Bronchial epithelial cell (primary cell): Measurements from ENCODE around the gene AQP3. TPM values are rescaled to one million over a fixed set of nuclear protein-coding genes. Genes with fewer than 3 reads are reported as not detected.

Experiments used
- DNase-seq: peaks from one replicate; pipeline ENCODE4 v3.0.0-alpha.2; 2010; ENCODE audit warnings: low read depth
- FAIRE-seq: peaks from 2 replicates; lab custom pipeline; 2011; peaks lifted over from hg19 to GRCh38; lab: Jason Lieb, UNC
- H3K27me3 ChIP-seq: 2 replicates; pipeline ENCODE4 v1.5.1; 2011; ENCODE audit warnings: low read length; ENCODE audit not compliant: control insufficient read depth, insufficient read depth
- H3K36me3 ChIP-seq: 2 replicates; pipeline ENCODE4 v1.5.1; 2011; ENCODE audit warnings: low read length; ENCODE audit not compliant: control insufficient read depth, insufficient read depth
- H3K4me3 ChIP-seq: 2 replicates; pipeline ENCODE4 v1.5.1; 2011; ENCODE audit warnings: mild to moderate bottlenecking, low read depth, low read length, control low read depth
- CTCF ChIP-seq: IDR thresholded peaks from 2 replicates; pipeline ENCODE4 v1.5.1; 2011; ENCODE audit warnings: mild to moderate bottlenecking, moderate library complexity, low read length, control low read depth, inconsistent platforms; ENCODE audit not compliant: insufficient read depth, severe bottlenecking
- total RNA-seq: library from RNA; depleted of rRNA; stranded (reverse); fragments of >200 nt; gene quantifications from 2 replicates; pipeline ENCODE4 v1.2.1, GENCODE V29; 2014

AQP3 gene
- total RNA-seq, 1 donor from 2014 or later = 47.7 TPM

- no peak for TF ChIP-seq CTCF
- FAIRE-seq = peak; percentile 40
These were observed 1.0 kb downstream of the AQP3 start for GRCh38 chr9:33446240-33446945.

GRCh38 chr9:33445389-33446239 lies 1.8 kb downstream of the AQP3 start:
- Histone ChIP-seq H3K4me3 (peak overlapping the region; percentile 48), H3K27me3 (no peaks in the 10 kb centered on the region), H3K36me3 (peaks cover 11% of the 10 kb centered on the region)
- FAIRE-seq (no peak), DNase-seq (no peak)
- TF ChIP-seq CTCF = no peak

More at GRCh38 chr9:33446240-33446945, 1.0 kb downstream of the AQP3 start:
- no peak for DNase-seq
- peak overlapping the region; percentile 48 for H3K4me3 ChIP-seq
- peaks cover 9% of the 10 kb centered on the region for H3K36me3 ChIP-seq
- no peaks in the 10 kb centered on the region for H3K27me3 ChIP-seq

- FAIRE-seq (peak; percentile 36), DNase-seq (no peak)
- peaks cover 11% of the 10 kb centered on the region for H3K36me3 ChIP-seq
- no peak overlapping the region for H3K4me3 ChIP-seq
- no peaks in the 10 kb centered on the region for H3K27me3 ChIP-seq
- peak; percentile 7 for TF ChIP-seq CTCF
These were observed 3.8 kb downstream of the AQP3 start for GRCh38 chr9:33443464-33444154.

- no peak for TF ChIP-seq CTCF
- no peak for FAIRE-seq
- peak; percentile 75 for DNase-seq
- peaks cover 11% of the 10 kb centered on the region for H3K36me3 ChIP-seq
- no peak overlapping the region for H3K4me3 ChIP-seq
- H3K27me3 ChIP-seq = no peaks in the 10 kb centered on the region
These were observed 4.3 kb downstream of the AQP3 start for GRCh38 chr9:33443047-33443446.

GRCh38 chr9:33442125-33442524 lies 5.3 kb downstream of the AQP3 start:
- no peak for FAIRE-seq
- no peak for DNase-seq
- peaks cover 11% of the 10 kb centered on the region for H3K36me3 ChIP-seq
- no peak for TF ChIP-seq CTCF
- H3K27me3 ChIP-seq = no peaks in the 10 kb centered on the region
- H3K4me3 ChIP-seq = no peak overlapping the region
